22Rv1 (cell line): ENCODE results near the gene GPRIN2.
A peak's percentile ranks its signal among the peaks of the same experiment; 100 is the strongest.
"Not testable (repeated sequence)": the region's sequence is repeated elsewhere in the genome, so short reads cannot be mapped to it uniquely, and the experiment has no call there.

ENCODE experiments used
- H3K27ac ChIP-seq: fragments of 450-650 bp; 2 replicates; pipeline ENCODE4 v1.5.1; 2017
- ZFX ChIP-seq: fragments of 450-650 bp; IDR thresholded peaks from 2 replicates; pipeline ENCODE4 v1.6.1; 2017; ENCODE audit warnings: antibody characterized with exemption, borderline replicate concordance
- TF ChIP-seq, protein P1 (sequence below): fragments of 450-650 bp; IDR thresholded peaks from 2 replicates; pipeline ENCODE4 v1.5.1; 2017; ENCODE audit warnings: mild to moderate bottlenecking

Gene GPRIN2

DNA sequence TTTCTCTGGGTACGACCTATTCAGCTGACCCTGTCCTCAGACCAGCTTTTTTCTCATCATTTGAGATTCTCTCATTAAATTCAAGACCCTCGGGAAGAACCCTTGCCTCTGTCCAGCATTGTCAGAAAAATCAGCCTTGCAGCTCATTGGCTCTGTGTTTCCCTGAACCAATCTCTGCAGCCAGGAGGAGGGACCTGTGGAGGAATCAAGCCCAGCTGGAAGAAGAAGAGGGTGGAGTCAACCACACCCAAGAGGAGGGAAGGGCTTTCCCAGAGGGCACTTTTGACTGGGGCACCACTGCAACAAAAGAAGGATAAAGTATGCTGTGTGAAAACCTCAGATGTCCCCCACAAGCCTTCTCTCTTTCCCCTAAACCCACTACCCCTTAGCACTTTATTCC is 14.2 kb upstream of the GPRIN2 start:
- not testable (repeated sequence) for H3K27ac ChIP-seq

DNA sequence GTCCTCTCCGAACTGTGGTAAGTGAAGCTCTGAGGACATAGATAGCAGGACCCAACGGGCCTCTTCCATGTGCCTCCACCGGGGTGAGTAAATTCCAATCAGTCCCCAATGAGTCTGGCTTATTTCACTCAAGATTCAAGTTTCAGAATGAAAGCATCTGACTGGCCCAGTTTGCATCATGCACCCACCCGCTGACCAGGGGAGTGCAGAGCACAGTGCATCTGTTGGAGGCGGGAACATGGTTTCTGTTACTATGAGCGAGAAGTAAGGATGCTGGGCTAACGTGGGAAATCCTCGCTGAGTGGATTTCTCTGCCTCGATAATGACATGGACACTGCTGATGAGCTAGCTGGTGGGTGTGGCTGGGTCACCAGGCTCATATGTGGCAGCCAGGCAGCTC is 10.7 kb upstream of the GPRIN2 start:
- H3K27ac ChIP-seq = not testable (repeated sequence)

DNA sequence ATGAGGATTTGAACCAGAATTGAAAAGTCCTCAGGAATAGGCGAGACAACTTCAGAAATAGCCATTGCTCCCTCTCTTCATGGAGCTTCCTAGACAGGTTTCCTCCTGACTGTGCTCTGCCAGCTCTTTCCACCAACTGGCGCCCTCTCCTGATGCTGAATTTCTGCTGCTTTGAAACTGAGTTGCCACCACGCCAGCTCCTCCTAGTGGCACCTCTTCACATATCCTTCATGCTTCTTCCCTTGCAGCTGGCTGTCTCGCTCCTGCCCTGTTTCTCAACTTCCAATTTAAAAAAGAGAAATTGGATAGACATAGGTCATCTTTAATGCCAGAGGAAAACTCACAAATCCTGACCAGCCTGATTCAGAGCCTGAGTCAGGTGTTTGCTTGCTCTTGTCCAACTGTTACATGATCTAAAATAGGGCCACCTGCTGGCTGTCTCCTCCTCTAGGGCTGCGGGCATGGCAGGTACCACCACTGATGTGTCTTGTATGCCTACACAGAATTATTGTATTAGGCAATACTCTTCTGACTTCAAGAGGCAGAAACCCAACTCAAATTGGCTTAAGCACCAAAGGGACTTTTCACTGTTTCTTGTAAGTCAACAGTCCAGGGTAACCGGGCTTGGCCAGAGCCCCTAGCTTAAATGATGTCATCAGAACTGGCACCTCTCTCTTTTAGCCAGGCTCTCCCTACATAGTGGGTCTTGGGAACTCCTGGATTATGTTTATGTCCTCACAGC is 9.3 kb upstream of the GPRIN2 start:
- not testable (repeated sequence) for H3K27ac ChIP-seq
- TF ChIP-seq, protein P1, sequence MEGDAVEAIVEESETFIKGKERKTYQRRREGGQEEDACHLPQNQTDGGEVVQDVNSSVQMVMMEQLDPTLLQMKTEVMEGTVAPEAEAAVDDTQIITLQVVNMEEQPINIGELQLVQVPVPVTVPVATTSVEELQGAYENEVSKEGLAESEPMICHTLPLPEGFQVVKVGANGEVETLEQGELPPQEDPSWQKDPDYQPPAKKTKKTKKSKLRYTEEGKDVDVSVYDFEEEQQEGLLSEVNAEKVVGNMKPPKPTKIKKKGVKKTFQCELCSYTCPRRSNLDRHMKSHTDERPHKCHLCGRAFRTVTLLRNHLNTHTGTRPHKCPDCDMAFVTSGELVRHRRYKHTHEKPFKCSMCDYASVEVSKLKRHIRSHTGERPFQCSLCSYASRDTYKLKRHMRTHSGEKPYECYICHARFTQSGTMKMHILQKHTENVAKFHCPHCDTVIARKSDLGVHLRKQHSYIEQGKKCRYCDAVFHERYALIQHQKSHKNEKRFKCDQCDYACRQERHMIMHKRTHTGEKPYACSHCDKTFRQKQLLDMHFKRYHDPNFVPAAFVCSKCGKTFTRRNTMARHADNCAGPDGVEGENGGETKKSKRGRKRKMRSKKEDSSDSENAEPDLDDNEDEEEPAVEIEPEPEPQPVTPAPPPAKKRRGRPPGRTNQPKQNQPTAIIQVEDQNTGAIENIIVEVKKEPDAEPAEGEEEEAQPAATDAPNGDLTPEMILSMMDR = peak; percentile 67

DNA sequence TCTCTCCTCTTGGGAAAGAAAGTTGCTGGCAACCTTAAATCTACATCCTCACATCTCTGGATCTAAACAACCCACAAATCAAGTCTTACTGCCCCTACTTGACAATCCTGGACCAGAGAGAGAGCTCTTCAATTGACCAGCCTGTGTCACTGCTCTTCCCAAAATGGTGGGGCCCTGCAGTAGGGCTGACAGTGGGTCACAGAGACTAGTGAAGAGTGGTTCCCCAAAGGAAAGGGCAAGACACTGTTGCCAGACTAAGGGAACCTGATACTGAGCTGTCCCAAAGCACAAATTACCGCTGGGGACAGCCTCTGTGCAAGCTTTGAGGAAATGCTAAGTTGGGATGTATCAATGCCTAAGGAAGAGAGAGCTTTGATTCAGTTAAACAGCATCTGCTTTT is 4.5 kb upstream of the GPRIN2 start:
- no peak for TF ChIP-seq ZFX
- TF ChIP-seq, protein P1 = no peak
- no peak overlapping the region for H3K27ac ChIP-seq

DNA sequence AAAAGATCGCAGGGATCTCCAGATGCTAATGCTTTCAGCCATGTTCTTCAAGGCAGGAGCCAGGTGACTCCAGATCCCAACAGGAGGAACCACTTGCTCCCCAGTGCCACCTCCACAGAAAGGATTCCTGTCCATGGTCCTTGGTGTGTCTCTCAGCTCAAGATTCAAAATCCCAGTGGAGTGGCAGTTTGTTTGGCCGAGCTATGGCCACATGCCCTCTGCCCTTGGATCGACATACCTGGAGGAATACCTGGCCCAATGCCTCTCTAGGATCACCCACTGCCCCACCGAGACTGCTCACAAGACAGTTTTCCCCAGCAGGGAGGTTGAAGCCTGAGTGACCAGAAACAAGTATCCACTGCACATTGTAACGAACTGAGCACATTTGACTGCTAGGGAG is 3.9 kb upstream of the GPRIN2 start:
- no peak overlapping the region for H3K27ac ChIP-seq
- TF ChIP-seq, protein P1 = no peak
- no peak for TF ChIP-seq ZFX

DNA sequence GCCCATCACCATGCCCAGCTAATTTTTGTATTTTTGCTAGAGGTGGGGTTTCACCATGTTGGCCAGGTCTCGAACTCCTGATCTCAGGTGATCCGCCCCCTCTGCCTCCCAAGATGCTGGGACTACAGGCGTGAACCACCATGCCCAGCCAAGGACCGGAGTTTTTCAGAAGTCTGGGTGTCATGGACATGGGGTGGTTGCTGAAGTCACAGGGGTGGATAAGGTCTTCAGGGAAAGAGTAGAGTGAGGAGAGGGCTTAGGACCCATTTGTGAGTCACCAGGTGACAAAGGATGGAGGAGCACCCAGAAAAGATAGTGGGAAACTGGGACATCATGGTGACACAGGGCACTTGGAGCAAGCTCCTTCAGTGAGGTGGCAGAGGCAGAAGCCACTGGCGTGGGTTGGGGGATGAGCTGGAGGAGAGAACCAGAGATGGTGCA is 2.8 kb upstream of the GPRIN2 start:
- no peak overlapping the region for H3K27ac ChIP-seq
- TF ChIP-seq, protein P1 = no peak
- TF ChIP-seq ZFX = no peak

DNA sequence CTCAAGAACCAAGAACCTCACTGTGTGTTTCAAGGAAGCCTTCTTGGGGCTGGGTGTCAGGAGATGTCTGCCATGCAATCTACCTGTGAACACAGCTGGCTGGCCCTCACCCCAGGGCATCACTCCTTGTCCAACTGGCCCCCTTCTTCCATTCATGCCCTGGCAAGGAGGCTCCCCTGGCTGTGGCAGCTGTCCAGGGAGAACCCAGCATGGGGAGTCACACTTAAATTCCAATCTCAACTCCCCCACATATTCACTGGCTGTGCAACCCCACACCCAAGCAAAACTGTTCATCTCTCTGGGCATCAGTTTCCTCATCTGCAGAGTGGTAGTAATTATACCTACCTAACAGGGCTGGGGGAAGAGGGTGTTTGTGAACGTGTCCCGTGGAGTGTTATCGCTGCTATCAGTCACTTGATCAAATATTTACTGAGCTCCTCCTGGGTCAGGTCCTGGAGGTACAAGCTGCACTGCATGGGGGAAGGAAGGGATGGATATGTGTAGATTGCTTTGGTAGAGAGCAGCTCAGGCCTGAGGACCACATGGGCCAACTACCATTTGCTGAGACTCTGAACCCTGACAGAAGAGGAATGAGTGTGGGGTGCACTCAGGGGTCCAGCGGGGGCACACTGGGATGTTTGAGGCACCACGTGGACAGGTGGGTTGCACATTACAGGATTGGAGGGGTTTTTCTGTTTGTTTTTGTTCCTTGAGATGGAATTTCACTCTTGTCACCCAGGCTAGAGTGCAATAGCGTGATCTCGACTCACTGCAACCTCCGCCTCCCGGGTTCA is 2.1 kb upstream of the GPRIN2 start:
- H3K27ac ChIP-seq = no peak overlapping the region
- TF ChIP-seq, protein P1 = no peak
- no peak for TF ChIP-seq ZFX

DNA sequence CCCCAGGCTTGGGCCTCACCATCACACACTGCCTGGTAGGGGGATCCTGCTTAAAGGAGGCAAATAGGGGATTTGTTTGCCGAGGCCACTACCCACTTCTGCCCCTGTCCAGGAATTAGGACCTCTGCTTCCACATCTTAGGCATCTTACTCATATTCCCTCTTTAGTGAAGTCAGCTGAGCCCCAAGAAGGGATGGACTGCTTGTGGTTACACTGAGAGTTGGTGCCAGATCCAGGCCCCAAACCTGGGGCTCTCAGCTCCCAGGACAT is 1.6 kb upstream of the GPRIN2 start:
- no peak for TF ChIP-seq ZFX
- TF ChIP-seq, protein P1 = no peak
- no peak overlapping the region for H3K27ac ChIP-seq
